ENCODE data around the gene IMMP2L. TPM values are rescaled to one million over a fixed set of nuclear protein-coding genes. Genes with fewer than 3 reads are reported as not detected.
"Not testable (repeated sequence)": the region's sequence is repeated elsewhere in the genome, so short reads cannot be mapped to it uniquely, and the experiment has no call there.

The IMMP2L gene
- total RNA-seq, 1 donor from 2014 or later = 19.0 TPM

- TF ChIP-seq, protein P1, sequence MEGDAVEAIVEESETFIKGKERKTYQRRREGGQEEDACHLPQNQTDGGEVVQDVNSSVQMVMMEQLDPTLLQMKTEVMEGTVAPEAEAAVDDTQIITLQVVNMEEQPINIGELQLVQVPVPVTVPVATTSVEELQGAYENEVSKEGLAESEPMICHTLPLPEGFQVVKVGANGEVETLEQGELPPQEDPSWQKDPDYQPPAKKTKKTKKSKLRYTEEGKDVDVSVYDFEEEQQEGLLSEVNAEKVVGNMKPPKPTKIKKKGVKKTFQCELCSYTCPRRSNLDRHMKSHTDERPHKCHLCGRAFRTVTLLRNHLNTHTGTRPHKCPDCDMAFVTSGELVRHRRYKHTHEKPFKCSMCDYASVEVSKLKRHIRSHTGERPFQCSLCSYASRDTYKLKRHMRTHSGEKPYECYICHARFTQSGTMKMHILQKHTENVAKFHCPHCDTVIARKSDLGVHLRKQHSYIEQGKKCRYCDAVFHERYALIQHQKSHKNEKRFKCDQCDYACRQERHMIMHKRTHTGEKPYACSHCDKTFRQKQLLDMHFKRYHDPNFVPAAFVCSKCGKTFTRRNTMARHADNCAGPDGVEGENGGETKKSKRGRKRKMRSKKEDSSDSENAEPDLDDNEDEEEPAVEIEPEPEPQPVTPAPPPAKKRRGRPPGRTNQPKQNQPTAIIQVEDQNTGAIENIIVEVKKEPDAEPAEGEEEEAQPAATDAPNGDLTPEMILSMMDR (IDR thresholded peaks at IDR 0.05; ENCODE audit: insufficient read depth, low read length, severe bottlenecking) = no peak
- no peak for FAIRE-seq
- no peak for DNase-seq (ENCODE audit: low read depth)
These were observed 32.3 kb upstream of the IMMP2L start for GRCh38 chr7:111594602-111595001.

DNA sequence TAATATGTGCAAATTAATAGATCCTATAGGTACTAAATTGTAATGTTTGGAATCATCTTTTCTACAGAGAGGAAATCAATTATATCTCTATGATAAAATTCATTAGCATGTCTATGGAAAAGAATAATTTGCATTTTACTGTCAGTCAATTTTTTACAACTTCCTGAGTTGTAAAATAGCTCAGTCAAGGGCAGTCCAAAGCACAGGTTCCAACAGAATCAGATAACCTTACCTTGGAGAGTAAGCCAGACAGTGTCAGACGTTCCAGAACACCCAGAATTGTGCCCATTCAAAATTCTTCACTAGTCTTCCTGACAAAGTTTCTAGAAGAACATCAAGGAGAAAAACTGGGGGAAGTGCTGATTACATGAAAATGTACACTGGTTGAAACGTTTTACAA, 31.1 kb upstream of the IMMP2L start:
- FAIRE-seq = no peak

More at GRCh38 chr7:111594602-111595001, 32.3 kb upstream of the IMMP2L start:
- Histone ChIP-seq H3K36me3 (ENCODE audit: control insufficient read depth, insufficient read depth, low read length) (no peaks in the 10 kb centered on the region), H3K27me3 (ENCODE audit: control insufficient read depth, insufficient read depth, low read length) (no peaks in the 10 kb centered on the region), H3K4me3 (ENCODE audit: low read depth, low read length) (no peak overlapping the region)

DNA sequence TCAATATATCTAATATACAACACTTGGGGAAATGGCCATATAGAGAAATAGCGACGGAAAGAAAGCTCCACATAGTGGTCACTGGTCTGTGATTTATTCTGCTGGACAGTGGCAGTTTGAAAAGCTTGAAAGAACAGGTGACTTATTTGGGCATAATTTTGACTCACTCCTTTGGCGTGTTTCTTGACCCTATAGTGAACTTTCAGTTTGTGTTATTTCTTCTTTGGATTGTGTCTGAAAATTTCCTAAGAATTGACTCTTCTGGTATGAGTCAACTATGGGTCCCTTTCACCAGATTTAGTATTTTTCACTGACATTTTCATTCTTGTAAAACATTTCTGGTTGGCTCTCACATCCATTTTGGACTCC, 25.8 kb upstream of the IMMP2L start:
- Histone ChIP-seq H3K36me3 (ENCODE audit: control insufficient read depth, insufficient read depth, low read length) (no peaks in the 10 kb centered on the region), H3K4me3 (ENCODE audit: low read depth, low read length) (no peak overlapping the region), H3K27me3 (ENCODE audit: control insufficient read depth, insufficient read depth, low read length) (no peaks in the 10 kb centered on the region)
- TF ChIP-seq, protein P1 (IDR thresholded peaks at IDR 0.05; ENCODE audit: insufficient read depth, low read length, severe bottlenecking) = no peak
- DNase-seq (ENCODE audit: low read depth) (peak; percentile 4), FAIRE-seq (no peak)

More for the DNA sequence above, 31.1 kb upstream of the IMMP2L start:
- Histone ChIP-seq H3K4me3 (ENCODE audit: low read depth, low read length) (no peak overlapping the region), H3K27me3 (ENCODE audit: control insufficient read depth, insufficient read depth, low read length) (no peaks in the 10 kb centered on the region), H3K36me3 (ENCODE audit: control insufficient read depth, insufficient read depth, low read length) (no peaks in the 10 kb centered on the region)
- DNase-seq (ENCODE audit: low read depth) = no peak
- TF ChIP-seq, protein P1 (IDR thresholded peaks at IDR 0.05; ENCODE audit: insufficient read depth, low read length, severe bottlenecking) = no peak

DNA sequence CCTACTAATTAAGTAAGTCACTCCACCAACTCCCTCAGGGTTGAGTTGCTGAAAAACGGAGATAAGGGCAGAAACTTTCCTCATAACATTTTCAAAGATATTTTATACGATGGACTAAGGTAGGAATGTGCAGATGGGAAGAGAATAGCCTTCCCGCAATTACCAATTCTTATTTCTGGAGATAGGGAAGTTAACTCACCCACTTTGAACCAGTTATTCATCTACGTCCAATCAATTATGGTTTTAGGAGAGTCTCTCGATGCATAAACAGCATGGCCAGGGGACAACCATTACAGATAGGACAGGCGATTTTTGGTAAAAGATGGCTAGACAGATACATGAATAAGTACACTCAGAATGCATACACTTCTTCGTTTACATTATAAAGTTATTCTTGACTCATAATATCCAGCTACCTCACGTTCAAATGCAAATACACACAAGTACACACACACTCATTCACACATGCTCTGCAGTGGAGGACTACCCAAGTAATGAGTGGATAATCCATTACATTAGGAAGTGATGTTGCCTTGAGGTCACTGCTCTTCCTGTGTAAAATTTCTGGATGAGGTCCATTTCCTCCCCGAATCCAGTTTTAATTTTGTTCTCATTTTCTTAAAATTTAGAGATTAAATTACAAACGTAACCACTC, 25.2 kb upstream of the IMMP2L start:
- DNase-seq (ENCODE audit: low read depth) (no peak), FAIRE-seq (no peak)
- TF ChIP-seq, protein P1 (IDR thresholded peaks at IDR 0.05; ENCODE audit: insufficient read depth, low read length, severe bottlenecking) = no peak
- no peaks in the 10 kb centered on the region for H3K27me3 ChIP-seq (ENCODE audit: control insufficient read depth, insufficient read depth, low read length)
- H3K4me3 ChIP-seq (ENCODE audit: low read depth, low read length) = no peak overlapping the region
- no peaks in the 10 kb centered on the region for H3K36me3 ChIP-seq (ENCODE audit: control insufficient read depth, insufficient read depth, low read length)

DNA sequence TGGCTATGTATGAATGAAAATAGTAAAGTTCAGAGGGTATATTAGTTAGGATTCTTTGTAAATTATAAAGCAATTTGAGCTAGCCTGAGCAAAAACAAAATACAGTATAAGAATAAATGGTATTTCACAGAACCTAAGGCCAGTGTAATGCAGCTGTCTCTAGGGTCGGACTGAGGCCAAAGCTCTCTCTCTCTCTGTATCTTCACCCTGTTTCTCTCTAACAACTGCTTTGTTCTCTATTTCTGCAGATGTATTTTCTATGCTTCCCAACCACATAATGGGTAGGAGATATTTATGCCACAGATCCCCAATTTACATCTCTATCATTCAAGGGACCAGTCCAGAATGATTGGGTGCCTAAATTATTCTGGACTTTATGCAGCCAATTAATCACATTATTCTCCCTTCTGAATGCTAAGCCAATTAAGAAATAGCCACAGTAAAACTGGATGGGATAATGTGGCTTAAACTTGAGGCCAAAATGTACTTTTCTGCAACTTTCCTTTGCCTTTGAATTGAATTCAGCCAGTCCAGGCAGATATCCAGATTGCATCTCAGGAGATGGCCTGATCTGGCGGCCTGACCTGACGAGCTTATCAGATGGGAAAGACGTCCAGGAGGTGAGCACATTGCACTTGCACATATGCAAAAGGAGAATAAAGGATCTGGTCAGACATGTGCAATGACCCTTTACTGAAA, 24.6 kb upstream of the IMMP2L start:
- H3K27me3 ChIP-seq (ENCODE audit: control insufficient read depth, insufficient read depth, low read length) = no peaks in the 10 kb centered on the region
- TF ChIP-seq, protein P1 (IDR thresholded peaks at IDR 0.05; ENCODE audit: insufficient read depth, low read length, severe bottlenecking) = no peak
- no peak for DNase-seq (ENCODE audit: low read depth)
- no peak overlapping the region for H3K4me3 ChIP-seq (ENCODE audit: low read depth, low read length)
- H3K36me3 ChIP-seq (ENCODE audit: control insufficient read depth, insufficient read depth, low read length) = no peaks in the 10 kb centered on the region
- no peak for FAIRE-seq

DNA sequence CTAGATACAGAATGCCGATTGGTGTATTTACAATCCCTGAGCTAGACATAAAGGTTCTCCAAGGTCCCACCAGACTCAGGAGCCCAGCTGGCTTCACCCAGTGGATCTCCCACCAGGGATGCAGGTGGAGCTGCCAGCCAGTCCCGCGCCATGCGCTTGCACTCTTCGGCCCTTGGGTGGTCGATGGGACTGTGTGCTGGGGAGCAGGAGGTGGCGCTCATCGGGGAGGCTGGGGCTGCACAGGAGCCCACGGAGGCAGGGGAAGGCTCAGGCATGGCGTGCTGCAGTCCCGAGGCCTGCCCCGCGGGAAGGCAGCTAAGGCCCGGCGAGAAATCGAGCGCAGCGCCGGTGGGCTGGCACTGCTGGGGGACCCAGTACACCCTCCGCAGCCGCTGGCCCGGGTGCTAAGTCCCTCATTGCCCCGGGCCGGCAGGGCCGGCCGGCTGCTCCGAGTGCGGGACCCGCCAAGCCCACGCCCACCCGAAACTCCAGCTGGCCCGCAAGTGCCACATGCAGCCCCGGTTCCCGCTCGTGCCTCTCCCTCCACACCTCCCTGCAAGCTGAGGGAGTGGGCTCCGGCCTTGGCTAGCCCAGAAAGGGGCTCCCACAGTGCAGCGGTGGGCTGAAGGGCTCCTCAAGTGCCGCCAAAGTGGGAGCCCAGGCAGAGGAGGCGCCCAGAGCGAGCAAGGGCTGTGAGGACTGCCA, 19.6 kb upstream of the IMMP2L start:
- DNase-seq (ENCODE audit: low read depth); H3K27me3 ChIP-seq (ENCODE audit: control insufficient read depth, insufficient read depth, low read length); FAIRE-seq; H3K36me3 ChIP-seq (ENCODE audit: control insufficient read depth, insufficient read depth, low read length); H3K4me3 ChIP-seq (ENCODE audit: low read depth, low read length): not testable (repeated sequence)

DNA sequence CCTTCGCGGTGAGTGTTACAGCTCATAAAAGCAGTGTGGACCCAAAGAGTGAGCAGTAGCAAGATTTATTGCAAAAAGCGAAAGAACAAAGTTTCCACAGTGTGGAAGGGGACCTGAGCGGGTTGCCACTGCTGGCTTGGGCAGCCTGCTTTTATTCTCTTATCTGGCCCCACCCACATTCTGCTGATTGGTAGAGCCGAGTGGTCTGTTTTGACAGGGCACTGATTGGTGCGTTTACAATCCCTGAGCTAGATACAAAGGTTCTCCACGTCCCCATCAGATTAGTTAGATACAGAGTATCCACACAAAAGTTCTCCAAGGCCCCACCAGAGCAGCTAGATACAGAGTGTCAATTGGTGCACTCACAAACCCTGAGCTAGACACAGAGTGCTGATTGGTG, 18.9 kb upstream of the IMMP2L start:
- not testable (repeated sequence) for H3K4me3 ChIP-seq (ENCODE audit: low read depth, low read length); DNase-seq (ENCODE audit: low read depth); H3K36me3 ChIP-seq (ENCODE audit: control insufficient read depth, insufficient read depth, low read length); FAIRE-seq; H3K27me3 ChIP-seq (ENCODE audit: control insufficient read depth, insufficient read depth, low read length)
